Fibroblast of villous mesenchyme (primary cell): ENCODE measurements around the gene SNX13. TPM values are rescaled to one million over a fixed set of nuclear protein-coding genes. Genes with fewer than 3 reads are reported as not detected.

Source experiments
- DNase-seq: peaks from one replicate; pipeline ENCODE4 v3.0.0-alpha.2; 2010; ENCODE audit warnings: low read depth
- H3K4me3 ChIP-seq: 2 replicates; pipeline ENCODE4 v1.5.1; 2011; ENCODE audit warnings: low read depth, mild to moderate bottlenecking, low read length
- total RNA-seq: library from RNA; depleted of rRNA; stranded (reverse); fragments of >200 nt; gene quantifications from 2 replicates; pipeline ENCODE4 v1.2.3, GENCODE V29; 2012
- TF ChIP-seq, protein P1 (sequence below): IDR thresholded peaks from 2 replicates; pipeline ENCODE4 v1.5.1; 2012; ENCODE audit warnings: low read depth, mild to moderate bottlenecking, low read length; ENCODE audit not compliant: insufficient read depth

SNX13 gene
- total RNA-seq, 1 donor: 51.8 TPM

DNA sequence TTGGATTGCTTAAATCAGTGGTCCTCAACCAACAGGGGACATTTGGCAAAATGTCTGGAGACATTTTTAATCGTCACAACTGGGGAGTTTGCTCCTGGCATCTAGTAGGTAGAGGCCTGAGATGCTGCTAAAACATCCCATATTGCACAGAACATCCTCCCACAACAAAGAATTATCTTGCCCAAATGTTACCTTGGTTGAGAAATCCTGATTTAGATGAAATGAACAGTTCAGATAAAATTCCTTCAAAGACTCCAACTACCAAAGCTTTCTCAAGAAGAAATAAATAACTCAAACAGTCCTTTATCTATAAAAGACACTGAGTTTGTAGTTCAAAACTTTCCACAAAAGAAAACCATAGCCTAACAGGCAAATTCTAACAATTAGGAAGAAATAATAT lies 160.9 kb downstream of the SNX13 start:
- TF ChIP-seq, protein P1, sequence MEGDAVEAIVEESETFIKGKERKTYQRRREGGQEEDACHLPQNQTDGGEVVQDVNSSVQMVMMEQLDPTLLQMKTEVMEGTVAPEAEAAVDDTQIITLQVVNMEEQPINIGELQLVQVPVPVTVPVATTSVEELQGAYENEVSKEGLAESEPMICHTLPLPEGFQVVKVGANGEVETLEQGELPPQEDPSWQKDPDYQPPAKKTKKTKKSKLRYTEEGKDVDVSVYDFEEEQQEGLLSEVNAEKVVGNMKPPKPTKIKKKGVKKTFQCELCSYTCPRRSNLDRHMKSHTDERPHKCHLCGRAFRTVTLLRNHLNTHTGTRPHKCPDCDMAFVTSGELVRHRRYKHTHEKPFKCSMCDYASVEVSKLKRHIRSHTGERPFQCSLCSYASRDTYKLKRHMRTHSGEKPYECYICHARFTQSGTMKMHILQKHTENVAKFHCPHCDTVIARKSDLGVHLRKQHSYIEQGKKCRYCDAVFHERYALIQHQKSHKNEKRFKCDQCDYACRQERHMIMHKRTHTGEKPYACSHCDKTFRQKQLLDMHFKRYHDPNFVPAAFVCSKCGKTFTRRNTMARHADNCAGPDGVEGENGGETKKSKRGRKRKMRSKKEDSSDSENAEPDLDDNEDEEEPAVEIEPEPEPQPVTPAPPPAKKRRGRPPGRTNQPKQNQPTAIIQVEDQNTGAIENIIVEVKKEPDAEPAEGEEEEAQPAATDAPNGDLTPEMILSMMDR: no peak
- DNase-seq: no peak
- no peak overlapping the region for H3K4me3 ChIP-seq

GRCh38 chr7:17774716-17775288 lies 165.5 kb downstream of the SNX13 start:
- TF ChIP-seq, protein P1: no peak
- no peak overlapping the region for H3K4me3 ChIP-seq
- DNase-seq: peak; percentile 16

DNA sequence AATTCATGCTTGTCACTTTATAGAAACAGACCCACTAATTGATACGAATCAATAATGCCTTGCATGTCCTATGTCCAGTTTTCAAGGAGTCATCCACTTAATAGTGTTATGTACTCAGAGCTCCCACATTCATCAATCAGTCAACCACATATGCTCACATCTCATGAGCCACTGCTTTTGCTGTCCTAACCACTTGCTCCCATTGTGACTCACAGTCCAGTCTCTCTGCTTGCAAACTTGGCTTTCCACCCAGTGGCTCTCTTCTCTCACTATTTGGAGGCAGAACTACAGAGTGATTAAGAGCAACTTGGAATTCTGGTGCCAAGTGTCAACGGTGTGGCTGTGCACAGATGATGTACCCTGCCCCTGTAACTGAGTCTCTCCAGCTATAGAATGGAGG lies 166.0 kb downstream of the SNX13 start:
- TF ChIP-seq, protein P1: no peak
- peak; percentile 70 for DNase-seq
- H3K4me3 ChIP-seq: no peak overlapping the region

- no peak overlapping the region for H3K4me3 ChIP-seq
- DNase-seq: peak; percentile 91
- TF ChIP-seq, protein P1: no peak
Measured at GRCh38 chr7:17773289-17773626, 167.0 kb downstream of the SNX13 start.

DNA sequence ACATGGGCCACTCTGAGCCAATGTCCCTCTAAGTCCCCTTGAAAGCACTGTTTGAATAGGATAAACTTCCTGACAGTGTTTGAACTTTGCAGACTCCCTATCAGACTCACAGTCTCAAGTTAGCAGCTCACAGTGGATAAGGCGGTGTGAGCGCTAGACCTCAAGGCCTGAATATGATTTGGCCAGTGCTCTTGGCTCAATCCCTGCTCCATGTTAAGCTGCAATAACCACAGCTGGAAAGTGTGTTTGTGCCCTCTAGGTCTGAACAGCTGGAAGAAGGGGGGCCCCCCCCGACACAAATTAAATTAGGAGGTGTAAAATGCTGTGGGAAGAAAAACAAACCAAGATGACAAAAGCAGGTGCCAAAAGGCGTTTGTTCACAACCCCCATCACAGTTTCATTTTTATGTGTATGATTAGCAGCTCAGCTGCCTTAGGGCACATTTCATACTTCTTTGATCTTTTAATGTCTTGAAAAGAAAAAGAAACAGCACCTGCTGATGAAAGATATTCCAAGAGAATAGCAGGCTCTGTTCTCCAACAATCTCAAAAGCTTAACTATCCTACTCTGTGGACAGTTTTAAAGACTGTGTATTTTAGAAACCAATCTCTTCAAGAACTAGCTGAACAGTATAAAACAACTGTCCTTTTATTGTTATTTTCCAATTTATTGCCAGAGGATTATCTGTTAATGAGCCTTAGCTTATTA lies 167.6 kb downstream of the SNX13 start:
- no peak for DNase-seq
- H3K4me3 ChIP-seq: no peak overlapping the region
- TF ChIP-seq, protein P1: no peak

GRCh38 chr7:17771901-17772408 lies 168.3 kb downstream of the SNX13 start:
- no peak overlapping the region for H3K4me3 ChIP-seq
- DNase-seq: no peak
- TF ChIP-seq, protein P1: no peak
